Gastrocnemius medialis (tissue), 4 donors: Measurements from ENCODE around the gene OR13J1. TPM values are rescaled to one million over a fixed set of nuclear protein-coding genes. Genes with fewer than 3 reads are reported as not detected.
A peak's percentile ranks its signal among the peaks of the same experiment; 100 is the strongest.

Experiments
- ATAC-seq, 2 donors: fragments of 150-250 bp; one replicate each; pipeline ENCODE4 v1.9.1; 2016
- DNase-seq, 2 donors: peaks; one replicate each; pipeline ENCODE4 v3.0.0-alpha.2; 2019
- H3K27ac ChIP-seq, 4 donors: fragments of 200-600 bp; sonication (generic); 1 replicate in 1 of 4; 2 replicates in 3 of 4; pipeline ENCODE4 v1.5.1; 2016 to 2018; ENCODE audit warnings: mild to moderate bottlenecking in 2 of 4, moderate library complexity in 1 of 4
- H3K27me3 ChIP-seq, 3 donors: fragments of 200-600 bp; sonication (generic) in 2 of 3; 1 replicate in 1 of 3; 2 replicates in 2 of 3; pipeline versions ENCODE4 v1.5.1 to v1.6.0; 2016 to 2019; ENCODE audit warnings: mild to moderate bottlenecking in 1 of 3, moderate library complexity in 1 of 3
- H3K36me3 ChIP-seq, 2 donors: fragments of 200-600 bp; sonication (generic) in 1 of 2; one replicate each; pipeline ENCODE4 v1.5.1; 2017 to 2018
- H3K4me1 ChIP-seq, 2 donors: fragments of 200-600 bp; sonication (generic) in 1 of 2; one replicate each; pipeline ENCODE4 v1.5.1; 2016 to 2017; ENCODE audit warnings: mild to moderate bottlenecking in 2 of 2
- H3K4me3 ChIP-seq, 4 donors: fragments of 200-600 bp; sonication (generic) in 3 of 4; 1 replicate in 1 of 4; 2 replicates in 3 of 4; pipeline ENCODE4 v1.5.1; 2016 to 2019; ENCODE audit warnings: mild to moderate bottlenecking in 2 of 4
- H3K9me3 ChIP-seq, 3 donors: fragments of 200-600 bp; sonication (generic) in 2 of 3; 1 replicate in 1 of 3; 2 replicates in 2 of 3; pipeline ENCODE4 v1.5.1; 2016 to 2019
- POLR2A ChIP-seq, 2 donors: fragments of 450-650 bp; IDR thresholded peaks; one replicate each; pipeline ENCODE4 v1.6.1; 2017; ENCODE audit warnings: antibody characterized with exemption in 2 of 2, mild to moderate bottlenecking in 2 of 2, moderate library complexity in 2 of 2
- in situ Hi-C, 4 donors: fragments of 200-750 bp; cut with MboI; loops; one replicate each; pipeline versions ENCODE4 v1.15.0 to v1.8.0; 2017; ENCODE audit warnings: low sequenced_read_pairs in 4 of 4
- intact Hi-C: fragments of 100-400 bp; cut with DNase I; formaldehyde crosslinking; loops from one replicate; pipeline ENCODE4 v1.15.1; 2023; ENCODE audit warnings: low total_unique reads
- total RNA-seq, 4 donors: library from RNA; depleted of rRNA; stranded (reverse); fragments of >200 nt; gene quantifications; one replicate each; pipeline versions ENCODE4 v1.1.0 to v1.2.3, GENCODE V29; 2016
- TF ChIP-seq, protein P1 (sequence below), 5 experiments: fragments of 450-650 bp in 3 of 5; fragments of 200-600 bp in 2 of 5; sonication (generic) in 2 of 5; IDR thresholded peaks in 4 of 5; conservative IDR thresholded peaks in 1 of 5; 1 replicate in 4 of 5; 2 replicates in 1 of 5; pipeline ENCODE4 v1.5.1; 2016 to 2019; ENCODE audit warnings: antibody characterized with exemption in 5 of 5, mild to moderate bottlenecking in 3 of 5, moderate library complexity in 3 of 5

OR13J1 gene
- total RNA-seq, 4 donors from 2014 or later = not detected

GRCh38 chr9:35829764-35830096 is 40.5 kb downstream of the OR13J1 start:
- in situ Hi-C loops = no loop called here
- ATAC-seq = peak in 1 of 2 donors; percentile 2

GRCh38 chr9:35829084-35829763 is 41.0 kb downstream of the OR13J1 start, which contains the start of gene TMEM8B:
TSS of gene TMEM8B (plus strand) at chr9:35829228. CDS start at chr9:35829448, 220 bp downstream.
- ATAC-seq (peak; percentile 92 to 93), DNase-seq (peak; percentile 96 to 97)
- H3K4me3 ChIP-seq = peak within 1 kb of the TSS; percentile 68 to 96 (median 90)
- in situ Hi-C loops = no loop called here
- TF ChIP-seq, protein P1, sequence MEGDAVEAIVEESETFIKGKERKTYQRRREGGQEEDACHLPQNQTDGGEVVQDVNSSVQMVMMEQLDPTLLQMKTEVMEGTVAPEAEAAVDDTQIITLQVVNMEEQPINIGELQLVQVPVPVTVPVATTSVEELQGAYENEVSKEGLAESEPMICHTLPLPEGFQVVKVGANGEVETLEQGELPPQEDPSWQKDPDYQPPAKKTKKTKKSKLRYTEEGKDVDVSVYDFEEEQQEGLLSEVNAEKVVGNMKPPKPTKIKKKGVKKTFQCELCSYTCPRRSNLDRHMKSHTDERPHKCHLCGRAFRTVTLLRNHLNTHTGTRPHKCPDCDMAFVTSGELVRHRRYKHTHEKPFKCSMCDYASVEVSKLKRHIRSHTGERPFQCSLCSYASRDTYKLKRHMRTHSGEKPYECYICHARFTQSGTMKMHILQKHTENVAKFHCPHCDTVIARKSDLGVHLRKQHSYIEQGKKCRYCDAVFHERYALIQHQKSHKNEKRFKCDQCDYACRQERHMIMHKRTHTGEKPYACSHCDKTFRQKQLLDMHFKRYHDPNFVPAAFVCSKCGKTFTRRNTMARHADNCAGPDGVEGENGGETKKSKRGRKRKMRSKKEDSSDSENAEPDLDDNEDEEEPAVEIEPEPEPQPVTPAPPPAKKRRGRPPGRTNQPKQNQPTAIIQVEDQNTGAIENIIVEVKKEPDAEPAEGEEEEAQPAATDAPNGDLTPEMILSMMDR (IDR thresholded peaks at IDR 0.05 in 4 of 5, conservative IDR thresholded peaks at IDR 0.05 in 1 of 5) = no peak
- TF ChIP-seq POLR2A (IDR thresholded peaks at IDR 0.05) = peak; percentile 53 to 67
- H3K27ac ChIP-seq = peak within 1 kb of the TSS; percentile 88 to 98 (median 98)
- no peaks in the 10 kb centered on the region for H3K27me3 ChIP-seq
- no peaks in the 10 kb centered on the region for H3K36me3 ChIP-seq
- peaks cover 32 to 53% of the 10 kb centered on the region in 2 donors for H3K4me1 ChIP-seq
- intact Hi-C loops = loop anchor here (1.0 to 5.0 kb wide), 2 partner anchors 14 to 53 kb away; partner anchors contain the start of gene HINT2
- no peaks in the 10 kb centered on the region for H3K9me3 ChIP-seq

More at GRCh38 chr9:35829764-35830096, 40.5 kb downstream of the OR13J1 start:
- H3K36me3 ChIP-seq = no peaks in the 10 kb centered on the region
- H3K27ac ChIP-seq = peak overlapping the region; percentile 88 to 98 (median 98)
- H3K4me1 ChIP-seq = peaks cover 37 to 58% of the 10 kb centered on the region in 2 donors
- H3K27me3 ChIP-seq = no peaks in the 10 kb centered on the region
- no peak for TF ChIP-seq POLR2A (IDR thresholded peaks at IDR 0.05)
- TF ChIP-seq, protein P1 (IDR thresholded peaks at IDR 0.05 in 4 of 5, conservative IDR thresholded peaks at IDR 0.05 in 1 of 5) = no peak
- DNase-seq = no peak
- peak overlapping the region; percentile 68 to 96 (median 90) for H3K4me3 ChIP-seq
- no peaks in the 10 kb centered on the region for H3K9me3 ChIP-seq
- intact Hi-C loops = loop anchor here (1.0 to 5.0 kb wide), 2 partner anchors 14 to 53 kb away; partner anchors contain the start of gene HINT2

GRCh38 chr9:35828716-35829083 is 41.5 kb downstream of the OR13J1 start, which contains the start of gene FAM221B:
TSS of gene FAM221B (minus strand) at chr9:35828732. CDS start at chr9:35826161, 2,571 bp downstream.
- TF ChIP-seq, protein P1 (IDR thresholded peaks at IDR 0.05 in 4 of 5, conservative IDR thresholded peaks at IDR 0.05 in 1 of 5) = no peak
- no peak for TF ChIP-seq POLR2A (IDR thresholded peaks at IDR 0.05)
- Histone ChIP-seq H3K27ac (peak within 1 kb of the TSS; percentile 88 to 98 (median 98)), H3K4me3 (peak within 1 kb of the TSS; percentile 68 to 96 (median 90)), H3K4me1 (peaks cover 29 to 48% of the 10 kb centered on the region in 2 donors), H3K36me3 (no peaks in the 10 kb centered on the region), H3K27me3 (no peaks in the 10 kb centered on the region), H3K9me3 (no peaks in the 10 kb centered on the region)
- intact Hi-C loops = loop anchor here (1.0 to 5.0 kb wide), 3 partner anchors 13 to 79 kb away; partner anchors contain the start of genes GBA2, HINT2 and RGP1
- peak; percentile 5 to 8 for ATAC-seq
- in situ Hi-C loops = no loop called here
- DNase-seq = no peak

DNA sequence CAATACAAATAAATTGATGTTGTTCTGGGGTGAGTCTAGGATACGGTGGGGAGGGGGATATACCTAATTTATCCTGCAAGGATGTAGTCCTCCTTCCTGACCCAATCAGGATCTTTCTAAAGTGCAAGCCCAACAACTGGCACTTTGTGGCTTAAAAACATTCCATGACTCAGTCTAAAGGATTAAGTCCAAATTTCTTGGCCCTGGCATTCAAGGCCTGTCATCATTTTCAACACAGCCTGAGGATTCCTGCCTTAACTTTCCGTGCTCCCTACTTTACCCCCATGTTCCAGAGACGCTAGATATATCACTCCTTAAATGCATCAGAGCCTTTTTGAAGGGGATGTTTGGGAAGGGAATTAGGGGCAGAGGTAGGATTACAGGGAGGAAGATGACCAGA is 42.7 kb downstream of the OR13J1 start:
- ATAC-seq (no peak), DNase-seq (no peak)
- Histone ChIP-seq H3K27me3 (no peaks in the 10 kb centered on the region), H3K36me3 (no peaks in the 10 kb centered on the region), H3K9me3 (no peaks in the 10 kb centered on the region), H3K4me3 (no peak overlapping the region), H3K27ac (no peak overlapping the region), H3K4me1 (peaks cover 16 to 35% of the 10 kb centered on the region in 2 donors)
- TF ChIP-seq, protein P1 (IDR thresholded peaks at IDR 0.05 in 4 of 5, conservative IDR thresholded peaks at IDR 0.05 in 1 of 5) = no peak
- TF ChIP-seq POLR2A (IDR thresholded peaks at IDR 0.05) = no peak
- intact Hi-C loops = loop anchor here (5.0 kb wide), 1 partner anchor 55 kb away; no protein-coding TSS in a partner anchor
- in situ Hi-C loops = no loop called here
